VCaP (cell line): ENCODE data around the gene UBE2E2.
"Not testable (repeated sequence)": the region's sequence is repeated elsewhere in the genome, so short reads cannot be mapped to it uniquely, and the experiment has no call there.

Experiments
- H3K27ac ChIP-seq: fragments of 450-650 bp; 2 replicates; pipeline ENCODE4 v1.5.1; 2017
- CTCF ChIP-seq: fragments of 450-650 bp; conservative IDR thresholded peaks from 2 replicates; pipeline ENCODE4 v1.5.1; 2017; ENCODE audit warnings: mild to moderate bottlenecking, moderate library complexity

UBE2E2 gene

GRCh38 chr3:23608650-23609049 is 405.5 kb downstream of the UBE2E2 start:
- H3K27ac ChIP-seq = peak overlapping the region; percentile 50
- TF ChIP-seq CTCF = no peak

GRCh38 chr3:23611737-23612295 is 408.7 kb downstream of the UBE2E2 start:
- no peak for TF ChIP-seq CTCF
- H3K27ac ChIP-seq = peak overlapping the region; percentile 0; the same call in 1 of the 2 replicates

GRCh38 chr3:23612296-23612891 is 409.3 kb downstream of the UBE2E2 start:
- H3K27ac ChIP-seq = peak overlapping the region; percentile 0; the same call in 1 of the 2 replicates
- TF ChIP-seq CTCF = no peak

GRCh38 chr3:23615068-23615467 is 411.9 kb downstream of the UBE2E2 start:
- no peak overlapping the region for H3K27ac ChIP-seq
- TF ChIP-seq CTCF = no peak

- H3K27ac ChIP-seq = not testable (repeated sequence)
Observed at GRCh38 chr3:23618475-23618874, 415.3 kb downstream of the UBE2E2 start.

GRCh38 chr3:23619705-23620637 is 416.8 kb downstream of the UBE2E2 start:
- no peak overlapping the region for H3K27ac ChIP-seq
- TF ChIP-seq CTCF = no peak

- TF ChIP-seq CTCF = no peak
- H3K27ac ChIP-seq = no peak overlapping the region
Observed at GRCh38 chr3:23620638-23621015, 417.5 kb downstream of the UBE2E2 start.
